ENCODE data around the gene TMEM175.

TMEM175 gene

DNA sequence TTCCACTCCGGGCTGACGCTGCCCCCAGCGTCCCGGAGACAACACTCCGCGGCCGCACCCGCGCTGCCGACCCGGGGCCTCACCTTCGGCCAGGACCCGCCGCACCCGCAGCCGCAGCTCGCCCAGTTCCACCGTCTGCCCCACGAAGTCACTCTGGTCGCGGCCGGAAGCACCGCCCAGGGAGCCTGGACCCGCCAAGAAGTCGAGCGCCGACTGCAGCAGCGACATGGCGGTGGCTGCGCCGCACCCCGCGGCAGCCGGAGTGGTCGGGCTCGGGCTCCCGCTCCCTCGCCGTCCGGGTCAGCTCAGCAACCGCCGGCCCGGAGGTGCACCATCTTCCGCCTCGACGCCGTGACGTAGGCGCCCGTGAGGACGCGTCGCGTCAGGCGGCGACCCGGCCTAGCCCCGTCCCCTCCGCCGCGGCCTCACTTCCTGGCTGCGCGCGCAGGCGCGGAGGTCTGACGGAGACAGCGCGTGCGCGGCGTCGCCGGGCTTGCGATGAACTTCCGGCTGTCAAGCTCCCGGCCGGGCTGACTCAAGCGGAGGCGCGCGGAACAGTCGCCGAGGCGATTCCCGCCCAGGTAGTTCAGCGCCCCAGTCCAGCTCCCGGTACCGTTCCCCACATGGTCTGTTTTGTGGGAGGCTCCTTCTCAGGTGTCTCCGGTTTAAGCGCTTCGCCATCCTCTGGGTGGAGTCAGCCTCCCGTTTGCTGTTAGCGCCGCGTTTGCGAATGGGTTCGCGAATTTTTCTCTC, at the start of gene TMEM175, which contains the start of gene GAK:
Gene TMEM175 (plus strand): TSS at position 501 of the 753 bp plus-strand sequence. CDS start 15,280 bp downstream, outside the sequence.
Gene GAK (minus strand): TSS at position 357 of the 753 bp plus-strand sequence. CDS start 129 bp downstream, at position 228.
- peak; percentile 93 to 95 (median 95) for DNase-seq (ENCODE audit: low read depth in 2 of 3, low spot score in 1 of 3)

GRCh38 chr4:882646-883045, 49.6 kb upstream of the TMEM175 start:
- no peak for DNase-seq (ENCODE audit: low read depth in 2 of 3, low spot score in 1 of 3)

GRCh38 chr4:883377-884095, 48.7 kb upstream of the TMEM175 start:
- DNase-seq (ENCODE audit: low read depth in 2 of 3, low spot score in 1 of 3) = no peak

DNA sequence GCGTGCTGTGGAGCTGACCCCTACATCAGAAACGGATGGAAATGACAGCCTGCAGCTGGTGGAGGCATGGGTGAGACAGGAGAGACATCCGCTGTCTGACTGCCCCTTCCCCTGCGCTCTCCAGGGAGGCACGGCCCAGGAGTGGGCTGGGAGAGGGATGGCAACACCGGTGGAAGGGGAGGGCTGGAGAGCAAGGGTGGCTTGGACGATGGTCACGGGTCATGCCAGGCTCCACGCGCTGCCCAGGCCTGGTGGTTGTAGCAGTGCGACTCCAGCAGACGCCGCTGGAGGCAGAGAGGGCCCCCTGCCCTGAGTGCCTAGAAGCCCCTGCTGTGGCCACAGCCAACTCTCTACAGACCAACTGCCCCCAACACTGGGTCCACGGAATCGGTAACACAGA, 48.0 kb upstream of the TMEM175 start:
- DNase-seq (ENCODE audit: low read depth in 2 of 3, low spot score in 1 of 3) = no peak

- DNase-seq (ENCODE audit: low read depth in 2 of 3, low spot score in 1 of 3) = no peak
These were observed 47.4 kb upstream of the TMEM175 start for GRCh38 chr4:884896-885295.

GRCh38 chr4:885353-885752, 46.9 kb upstream of the TMEM175 start:
- DNase-seq (ENCODE audit: low read depth in 2 of 3, low spot score in 1 of 3) = no peak

- DNase-seq (ENCODE audit: low read depth in 2 of 3, low spot score in 1 of 3) = no peak
These were observed 46.0 kb upstream of the TMEM175 start for GRCh38 chr4:886244-886643.

DNA sequence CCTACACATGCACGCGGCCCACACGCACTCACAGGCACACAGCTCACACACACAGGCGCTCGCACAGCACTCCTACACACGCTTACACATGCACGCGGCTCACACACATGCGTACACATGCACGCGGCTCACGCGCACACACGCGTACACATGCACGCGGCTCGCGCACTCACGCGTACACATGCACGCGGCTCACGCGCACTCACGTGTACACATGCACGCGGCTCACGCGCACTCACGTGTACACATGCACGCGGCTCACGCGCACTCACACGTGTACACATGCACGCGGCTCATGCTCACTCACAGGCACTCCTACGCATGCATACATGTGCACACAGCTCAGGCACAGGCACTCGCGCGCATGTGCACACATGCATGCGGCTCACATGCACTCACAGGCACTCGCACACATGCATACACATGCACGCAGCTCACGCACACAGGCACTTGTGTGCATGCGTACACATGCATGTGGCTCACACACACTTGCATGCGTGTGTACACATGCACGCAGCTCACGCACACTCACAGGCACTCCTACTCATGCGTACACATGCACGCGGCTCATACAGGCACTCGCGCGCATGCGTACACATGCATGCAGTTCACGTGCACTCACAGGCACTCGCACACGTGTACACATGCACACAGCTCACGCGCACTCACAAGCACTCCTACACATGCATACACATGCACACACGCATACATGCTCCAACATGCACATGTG, 45.1 kb upstream of the TMEM175 start:
- no peak for DNase-seq (ENCODE audit: low read depth in 2 of 3, low spot score in 1 of 3)

DNA sequence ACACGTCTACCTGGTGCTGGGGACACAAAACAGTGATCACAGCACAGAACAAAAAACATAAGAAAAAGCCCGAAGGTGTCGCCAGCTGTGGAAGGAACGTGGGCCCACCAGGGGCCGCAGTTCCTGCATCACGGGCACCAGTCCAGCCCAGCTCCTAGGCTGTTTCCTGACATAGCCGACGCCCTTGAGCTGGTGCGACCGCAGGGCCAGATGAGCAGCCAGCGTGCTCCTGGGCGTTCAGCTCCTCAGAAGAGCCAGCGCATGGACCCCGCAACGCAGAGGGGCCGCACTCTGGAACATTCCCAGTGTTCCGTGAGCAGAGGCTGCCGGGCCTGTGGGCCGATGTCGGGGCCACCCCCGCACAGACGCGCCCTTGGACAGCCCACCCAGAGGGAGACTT, 44.2 kb upstream of the TMEM175 start:
- no peak for DNase-seq (ENCODE audit: low read depth in 2 of 3, low spot score in 1 of 3)

GRCh38 chr4:889516-889915, 42.7 kb upstream of the TMEM175 start:
- no peak for DNase-seq (ENCODE audit: low read depth in 2 of 3, low spot score in 1 of 3)

DNA sequence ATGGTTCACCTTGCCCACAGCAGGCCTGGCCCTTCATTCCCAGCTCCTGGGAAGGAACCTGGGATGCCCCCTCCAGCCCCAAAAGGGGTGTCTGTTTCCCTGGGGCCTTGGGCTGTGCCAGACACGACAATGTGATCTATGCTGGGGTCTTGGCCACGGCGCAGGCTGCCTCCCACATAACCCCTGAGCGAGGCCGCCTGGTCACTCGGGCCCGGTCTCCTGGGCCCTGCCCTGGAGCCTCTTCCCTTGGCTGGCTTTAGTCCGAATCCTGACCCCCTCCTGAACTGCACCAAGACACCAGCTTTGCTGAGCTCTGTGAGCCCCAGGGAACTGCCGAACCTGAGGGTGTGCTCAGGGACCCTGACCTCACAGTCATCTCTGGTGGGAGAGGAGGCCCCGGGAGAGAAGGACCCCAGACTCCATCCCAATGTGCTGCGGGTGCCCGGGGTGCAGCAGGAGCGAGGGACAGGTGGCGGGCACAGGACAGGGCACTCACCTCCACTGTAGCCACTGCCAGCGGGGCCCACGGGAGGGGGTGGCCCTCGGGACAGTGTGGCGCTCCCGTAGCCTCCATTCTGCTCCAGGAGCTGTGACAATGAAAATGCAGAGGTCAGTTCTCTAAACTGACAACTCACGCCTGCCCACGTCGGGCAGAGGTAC, 42.1 kb upstream of the TMEM175 start:
- no peak for DNase-seq (ENCODE audit: low read depth in 2 of 3, low spot score in 1 of 3)

- DNase-seq (ENCODE audit: low read depth in 2 of 3, low spot score in 1 of 3) = no peak
These were observed 40.5 kb upstream of the TMEM175 start for GRCh38 chr4:891747-892146.

GRCh38 chr4:892780-893179, 39.5 kb upstream of the TMEM175 start:
- DNase-seq (ENCODE audit: low read depth in 2 of 3, low spot score in 1 of 3) = no peak

DNA sequence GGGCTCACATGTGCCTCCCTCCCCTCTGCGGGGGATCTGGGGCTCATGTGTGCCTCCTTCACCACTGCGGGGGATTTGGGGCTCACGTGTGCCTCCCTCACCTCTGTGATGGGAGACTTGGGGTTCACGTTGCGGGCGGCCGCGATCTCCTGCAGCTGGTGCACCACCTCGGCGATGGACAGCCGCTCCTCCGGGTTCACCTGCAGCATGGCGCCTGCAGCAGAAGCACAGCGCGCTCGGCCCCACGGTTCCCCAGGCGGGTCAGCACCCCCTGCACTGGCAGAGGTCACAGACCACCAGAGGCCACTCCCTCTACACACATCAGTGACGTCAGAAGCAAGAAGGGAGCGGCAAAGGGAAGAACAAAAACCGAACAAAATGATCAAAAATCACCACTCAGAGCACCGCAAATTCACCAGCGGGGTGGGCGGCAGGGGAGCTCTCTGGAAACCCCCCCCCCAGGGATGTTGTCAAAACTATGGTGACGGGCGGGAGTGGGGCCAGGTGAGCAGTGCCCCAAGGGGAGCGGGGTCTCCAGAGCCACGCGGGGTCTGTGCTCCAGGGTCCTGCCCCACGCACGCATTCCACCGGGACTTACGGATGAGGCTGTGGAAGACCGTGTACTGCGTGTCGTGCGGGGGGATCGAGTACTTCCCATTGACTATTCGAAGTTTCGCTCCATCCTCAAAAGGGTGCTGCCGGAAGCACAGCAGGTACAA, 38.8 kb upstream of the TMEM175 start:
- no peak for DNase-seq (ENCODE audit: low read depth in 2 of 3, low spot score in 1 of 3)

DNA sequence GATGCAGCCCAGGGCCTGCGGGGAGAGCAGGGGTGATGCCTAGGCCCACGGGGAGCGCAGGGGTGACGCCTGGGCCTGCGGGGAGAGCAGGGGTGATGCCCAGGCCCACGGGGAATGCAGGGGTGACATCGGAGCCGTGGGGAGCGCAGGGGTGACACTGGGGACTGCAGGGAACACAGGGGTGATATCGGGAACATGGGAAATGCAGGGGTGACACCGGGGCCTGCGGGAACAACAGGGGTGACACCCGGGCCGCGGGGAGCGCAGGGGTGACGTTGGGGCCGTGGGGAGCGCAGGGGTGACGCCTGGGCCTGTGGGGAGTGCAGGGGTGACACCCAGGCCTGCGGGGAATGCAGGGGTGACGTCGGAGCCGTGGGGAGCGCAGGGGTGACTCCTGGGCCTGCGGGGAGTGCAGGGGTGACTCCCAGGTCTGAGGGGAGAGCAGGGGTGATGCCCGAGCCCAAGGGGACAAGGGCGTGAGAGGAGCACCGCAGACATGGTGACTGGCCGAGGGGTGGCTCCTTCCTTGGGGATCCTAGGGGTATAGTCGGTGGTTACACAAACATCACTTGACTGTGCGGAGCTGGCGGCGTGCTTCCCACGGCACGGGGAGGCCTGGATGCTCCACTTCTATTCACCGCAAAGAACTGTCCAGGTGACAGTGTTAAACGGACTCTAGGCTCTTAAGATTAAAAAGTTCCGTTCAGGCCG, 38.1 kb upstream of the TMEM175 start:
- DNase-seq (ENCODE audit: low read depth in 2 of 3, low spot score in 1 of 3) = no peak

DNA sequence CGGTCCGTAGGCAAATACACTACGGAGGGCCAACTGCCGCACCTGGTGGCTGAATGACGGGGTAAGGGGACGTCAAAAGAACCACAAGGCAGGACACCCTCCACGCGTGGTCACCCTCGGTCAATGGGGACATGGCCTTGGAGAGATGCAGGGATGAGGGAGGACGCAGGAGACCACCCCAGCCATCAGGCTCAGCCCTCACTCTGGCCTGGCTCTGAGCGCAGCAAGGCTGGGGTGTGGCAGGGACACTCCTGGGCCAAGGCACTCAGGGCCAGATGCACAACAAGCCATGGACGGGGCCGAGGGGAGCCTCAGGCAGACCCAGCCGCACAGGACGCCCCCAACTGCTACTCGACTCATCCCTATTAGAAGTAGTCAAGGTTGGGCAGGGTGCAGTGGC, 36.7 kb upstream of the TMEM175 start:
- no peak for DNase-seq (ENCODE audit: low read depth in 2 of 3, low spot score in 1 of 3)

GRCh38 chr4:896216-896615, 36.0 kb upstream of the TMEM175 start:
- DNase-seq (ENCODE audit: low read depth in 2 of 3, low spot score in 1 of 3) = no peak

DNA sequence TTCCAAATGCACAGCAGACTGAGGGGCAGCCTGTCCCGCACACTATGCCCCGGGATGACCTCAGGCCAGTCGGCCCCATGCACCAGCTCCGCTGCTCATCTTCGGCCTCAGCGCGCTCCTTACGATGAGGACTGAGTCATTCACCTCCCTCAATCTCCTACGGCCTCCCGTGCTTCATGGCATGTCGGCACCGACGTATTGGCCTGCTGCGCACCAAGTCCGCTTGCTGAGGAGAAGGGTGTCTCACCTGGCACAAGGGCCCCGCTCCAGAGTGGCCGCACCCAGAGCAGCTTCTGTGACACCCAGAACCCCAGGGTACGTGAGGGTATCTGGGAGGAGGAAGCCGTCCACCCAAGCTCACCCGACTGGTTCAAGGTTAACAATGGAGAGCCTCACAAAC, 35.6 kb upstream of the TMEM175 start:
- no peak for DNase-seq (ENCODE audit: low read depth in 2 of 3, low spot score in 1 of 3)

GRCh38 chr4:898123-898522, 34.1 kb upstream of the TMEM175 start:
- DNase-seq (ENCODE audit: low read depth in 2 of 3, low spot score in 1 of 3) = no peak

Data from stimulated activated CD4-positive, alpha-beta T cell treated with anti-CD3 and anti-CD28 coated beads, Interleukin-12 subunit alpha, Interleukin-12 subunit beta, amount 100 ng/mL, for 48 hours (primary cell).